ENCODE measurements around the gene EHD4.

The EHD4 gene

DNA sequence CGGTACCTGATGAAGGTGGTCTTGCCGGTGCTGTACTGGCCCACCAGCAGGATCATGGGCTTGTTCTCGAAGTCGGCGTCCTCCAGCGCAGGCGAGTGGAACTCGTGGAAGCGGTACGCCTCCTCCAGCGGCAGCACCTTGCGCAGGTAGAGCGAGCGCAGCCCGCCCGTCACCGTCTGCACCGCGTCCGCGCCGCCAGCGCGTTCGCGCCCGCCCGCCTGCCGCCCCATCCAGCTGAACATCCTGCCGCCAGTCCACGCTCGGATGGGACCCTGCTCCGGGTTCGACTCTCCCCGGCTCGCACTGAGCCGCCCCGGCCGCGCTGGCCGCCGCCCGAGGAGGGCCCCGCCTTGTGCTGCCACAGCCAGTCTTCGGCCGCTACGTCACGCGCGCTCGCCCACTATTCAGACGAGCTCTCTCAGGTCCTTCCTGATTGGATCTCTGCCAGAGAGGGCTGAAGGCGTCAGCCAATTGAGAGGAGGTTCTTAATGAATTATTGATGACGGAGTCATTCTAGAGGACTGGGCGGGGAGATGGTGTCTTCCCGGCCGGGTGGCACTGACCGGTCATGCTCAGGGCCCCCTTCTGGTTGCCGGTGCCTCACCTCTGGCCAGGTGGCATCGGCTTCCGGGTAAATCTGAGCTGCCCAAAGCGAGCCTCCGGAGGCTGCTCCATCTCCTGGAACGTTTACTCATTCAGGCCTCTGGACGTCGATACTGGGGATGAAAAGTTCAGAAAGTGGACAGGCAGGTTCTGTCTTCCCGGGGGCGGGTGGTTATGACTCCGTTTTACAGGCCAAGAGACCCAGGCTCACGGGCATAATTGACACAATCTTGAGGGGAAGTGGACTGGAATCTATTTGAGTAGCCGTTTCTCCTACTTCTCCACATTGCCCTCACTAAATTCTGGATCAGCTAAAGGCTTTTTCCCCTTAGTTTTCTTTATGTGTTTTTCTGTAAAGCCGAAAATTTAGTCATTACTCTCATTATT lies at the start of gene EHD4:
TSS of gene EHD4 (minus strand) at position 305 of the 990 bp plus-strand sequence. CDS start at position 242, 63 bp downstream.
- peak; percentile 88 to 91 for DNase-seq

DNA sequence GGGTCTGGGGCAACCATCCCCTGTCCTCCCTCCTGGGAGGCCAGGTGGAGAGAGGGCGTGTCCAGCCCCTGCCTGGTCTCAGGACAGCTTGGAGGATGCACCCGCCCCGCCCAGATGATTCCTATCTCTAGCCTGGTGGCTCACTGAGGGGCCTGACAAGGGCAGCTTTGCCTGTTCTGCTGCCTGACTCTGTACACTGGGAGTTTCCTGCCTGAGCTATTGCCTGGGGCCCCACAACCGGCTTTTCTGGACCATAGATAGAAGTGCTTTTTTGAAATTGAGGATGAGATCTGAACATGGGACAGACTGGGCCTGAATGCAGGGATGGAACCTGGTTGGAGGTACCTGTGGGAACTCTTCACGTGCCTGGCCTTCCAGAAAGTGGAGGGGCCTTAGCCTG lies 49.2 kb upstream of the EHD4 start:
- DNase-seq, result no peak

DNA sequence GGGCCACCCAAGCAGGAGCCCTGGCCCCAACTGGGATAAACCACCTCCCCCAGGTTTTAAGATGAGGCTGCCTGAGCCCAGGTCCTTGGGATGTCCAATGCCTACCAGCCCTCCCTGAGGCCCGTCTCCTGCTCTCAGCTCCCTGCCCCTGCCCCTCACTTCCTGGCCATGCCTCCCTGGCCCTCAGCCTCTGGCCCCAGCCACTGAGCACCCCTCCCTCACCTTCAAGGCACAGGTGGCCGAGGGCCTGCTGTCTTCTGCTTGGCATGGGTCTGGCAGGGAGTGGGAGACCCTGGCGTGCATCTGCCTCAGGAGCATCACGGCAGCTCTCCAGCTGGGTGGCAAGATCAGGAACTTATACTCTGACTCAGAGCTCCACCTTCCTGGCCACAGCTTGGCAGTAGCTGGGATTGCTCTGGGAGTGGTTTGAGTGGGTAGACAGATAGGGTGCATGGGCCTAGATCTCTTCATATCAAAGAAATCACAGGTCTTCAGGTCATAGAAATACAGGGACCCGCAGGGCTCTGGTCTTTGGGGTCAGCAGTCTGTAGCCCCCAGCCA lies 48.4 kb upstream of the EHD4 start, which contains the start of gene PLA2G4E:
TSS of gene PLA2G4E (minus strand) at position 330 of the 561 bp plus-strand sequence. CDS start at position 318, 12 bp downstream.
- no peak for DNase-seq

- no peak for DNase-seq
Measured at GRCh38 chr15:42018306-42019224, 46.2 kb upstream of the EHD4 start.

- no peak for DNase-seq
Measured at GRCh38 chr15:42016971-42017370, 44.6 kb upstream of the EHD4 start.

DNA sequence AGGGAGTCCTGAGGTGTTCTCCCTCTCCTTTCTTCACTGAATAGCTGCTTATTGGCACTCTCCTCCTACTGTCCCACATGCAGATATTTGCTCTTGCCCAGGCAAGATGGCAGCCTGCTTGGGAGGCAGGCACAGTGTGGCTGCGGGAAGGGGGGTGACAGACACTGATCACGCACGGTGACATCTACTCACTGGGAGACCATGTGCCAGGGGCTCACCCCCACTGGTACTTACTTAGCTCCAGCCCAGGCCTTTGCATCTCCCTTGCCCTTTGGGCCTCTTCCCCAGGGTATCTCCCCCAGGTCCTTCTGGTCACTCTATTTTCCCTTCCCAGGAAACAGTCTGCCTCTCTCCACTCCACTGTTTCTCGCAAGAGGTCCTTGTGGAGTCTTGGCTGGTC lies 42.0 kb upstream of the EHD4 start:
- DNase-seq, result no peak

DNA sequence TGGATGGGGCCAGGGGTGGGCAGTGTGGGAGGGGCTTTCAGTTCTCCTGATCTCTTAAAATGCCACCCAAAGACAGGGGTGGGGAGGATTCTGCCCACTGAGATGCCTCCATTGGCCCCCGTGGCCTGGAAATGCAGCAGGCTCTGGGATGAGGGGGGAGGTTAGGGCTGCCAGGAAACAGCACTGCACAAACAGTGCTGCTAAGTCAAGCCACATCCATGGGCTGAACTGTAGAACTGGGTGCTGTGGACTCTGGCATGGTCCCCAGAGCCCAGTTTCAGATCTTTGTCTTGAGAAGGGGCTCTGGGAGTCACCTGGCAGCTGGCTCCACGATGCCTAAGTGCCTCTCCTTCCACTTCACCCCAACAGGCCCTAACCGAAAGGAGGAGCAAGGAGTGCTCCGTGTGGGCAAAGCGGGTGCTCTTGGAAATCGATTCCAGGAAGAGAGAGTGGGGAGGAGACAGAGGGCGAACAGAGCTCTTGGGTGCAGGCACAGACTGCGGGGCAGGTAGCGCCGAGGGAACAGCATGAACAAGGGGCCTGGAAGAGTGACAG lies 40.6 kb upstream of the EHD4 start:
- no peak for DNase-seq

DNA sequence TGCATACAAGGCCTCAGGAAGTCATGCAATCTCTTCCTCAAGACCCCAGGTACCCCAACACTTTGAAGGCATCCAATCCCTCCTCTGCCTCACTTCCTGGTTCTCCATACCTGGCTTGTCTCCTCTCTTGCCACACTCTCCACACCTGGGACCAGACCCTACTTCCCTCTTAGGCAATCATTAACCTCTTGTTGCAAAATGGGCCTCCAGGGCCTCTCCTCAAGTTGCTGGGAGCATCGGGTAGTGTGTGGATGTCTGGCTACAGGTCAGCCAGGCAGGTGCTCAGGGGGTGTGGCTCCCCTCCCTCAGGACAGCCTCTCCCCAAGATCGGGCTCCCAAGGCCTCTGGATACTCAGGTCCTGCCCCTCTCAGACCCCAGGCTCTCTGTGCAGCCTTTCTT lies 39.9 kb upstream of the EHD4 start:
- DNase-seq, result no peak

DNA sequence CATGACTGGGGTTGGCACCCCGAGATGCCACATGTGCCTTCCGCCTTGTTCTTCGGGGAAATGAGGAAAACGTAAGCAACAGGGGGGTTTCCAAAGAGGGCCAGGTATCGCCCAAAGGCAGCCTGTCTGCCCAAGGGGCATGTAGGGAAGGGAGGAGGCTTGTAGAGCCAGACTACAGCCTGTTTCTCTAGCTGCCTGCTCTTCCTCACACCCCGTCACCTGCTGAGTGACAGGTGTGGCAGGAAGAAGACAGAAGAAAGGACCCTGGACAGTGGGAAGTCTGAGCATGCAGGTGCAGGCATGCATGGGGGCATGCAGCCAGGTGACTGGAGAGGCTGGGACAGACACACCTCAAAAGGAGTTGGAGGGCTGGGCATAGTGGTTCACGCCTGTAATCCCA lies 38.7 kb upstream of the EHD4 start:
- no peak for DNase-seq

- DNase-seq, result no peak
Measured at GRCh38 chr15:42010434-42010833, 38.1 kb upstream of the EHD4 start.

DNA sequence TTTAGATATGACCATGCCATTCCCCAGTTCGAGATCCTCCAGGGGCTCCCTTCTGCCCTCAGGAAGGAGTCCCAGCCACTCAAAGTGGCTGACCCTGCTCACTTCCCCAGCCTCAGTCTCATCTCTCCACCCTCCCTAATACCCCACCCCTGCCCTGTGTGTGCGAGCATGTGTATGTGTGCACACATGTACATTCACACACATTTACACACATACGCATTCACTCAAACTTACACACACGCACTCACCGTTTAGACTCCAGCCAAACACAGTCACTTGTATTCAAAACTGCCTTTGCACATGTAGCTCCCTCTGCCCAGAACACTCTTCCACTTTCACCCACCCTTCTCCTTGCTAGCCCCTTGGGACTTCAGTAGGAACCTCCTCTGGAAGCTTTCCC lies 37.1 kb upstream of the EHD4 start:
- no peak for DNase-seq

GRCh38 chr15:42009022-42009421 lies 36.7 kb upstream of the EHD4 start:
- no peak for DNase-seq

DNA sequence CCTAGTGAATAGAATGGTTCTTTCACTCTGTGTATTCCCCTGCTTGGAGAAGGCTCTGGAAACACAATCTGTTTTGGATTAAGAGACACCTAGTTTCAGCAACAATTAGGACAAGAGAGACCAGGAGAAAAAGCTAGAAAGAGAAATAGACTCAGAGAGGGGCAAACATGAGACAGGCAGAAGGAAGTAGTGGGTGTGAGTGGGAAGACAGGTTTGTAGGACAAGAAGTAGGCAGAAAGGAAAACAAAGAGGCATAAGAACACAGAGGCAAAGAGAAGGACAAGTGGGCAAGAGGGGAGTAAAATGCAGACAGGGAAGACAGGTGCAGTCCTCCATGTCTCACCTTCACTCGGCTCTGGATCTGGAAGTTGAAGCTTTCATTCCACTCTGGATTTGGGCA lies 35.0 kb upstream of the EHD4 start:
- DNase-seq, result no peak

- DNase-seq, result no peak
Measured at GRCh38 chr15:42002333-42002732, 30.0 kb upstream of the EHD4 start.

GRCh38 chr15:42001236-42001635 lies 28.9 kb upstream of the EHD4 start:
- DNase-seq, result no peak

GRCh38 chr15:41999290-42000285 lies 27.2 kb upstream of the EHD4 start:
- no peak for DNase-seq

DNA sequence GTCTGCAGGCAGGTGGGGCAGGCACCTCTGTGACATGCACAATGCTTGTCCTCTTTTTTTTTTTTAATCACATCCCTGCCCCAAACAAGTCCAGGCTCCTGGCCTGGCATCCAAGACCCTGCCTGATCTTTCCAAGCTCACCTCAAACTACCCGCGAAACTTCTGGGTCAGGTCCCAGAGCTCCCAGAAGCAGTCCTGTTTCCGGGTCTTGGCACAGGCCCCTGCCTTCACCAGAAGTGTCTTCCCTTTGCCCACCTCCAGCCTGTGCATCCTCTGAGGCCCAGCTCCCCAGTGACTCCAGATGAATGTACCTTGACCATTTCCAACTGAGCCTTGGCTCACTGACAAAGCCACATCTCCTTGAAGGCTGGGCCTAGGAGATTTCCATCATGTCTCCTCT lies 25.5 kb upstream of the EHD4 start:
- DNase-seq, result no peak

GRCh38 chr15:41996921-41997592 lies 24.7 kb upstream of the EHD4 start:
- DNase-seq, result no peak

DNA sequence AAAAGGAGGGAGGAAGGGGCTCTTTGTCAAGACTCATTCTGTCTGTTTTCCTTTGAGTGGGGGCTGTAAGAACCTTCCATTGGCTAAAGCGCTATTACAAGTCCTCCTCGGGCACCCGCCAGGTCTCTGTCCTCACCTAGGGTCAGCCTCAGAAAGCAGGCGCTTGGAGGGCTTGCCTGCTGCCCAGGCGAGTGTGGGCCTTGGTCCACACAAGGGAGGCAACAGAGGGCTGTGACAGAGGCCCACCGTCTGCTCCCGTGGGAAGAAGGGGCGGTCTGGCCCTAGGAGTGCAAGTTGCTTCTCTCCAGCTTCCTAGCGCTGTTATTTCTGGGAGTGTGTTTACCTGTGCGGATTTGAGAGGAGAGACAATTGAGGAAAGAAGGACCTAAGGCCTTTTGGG lies 24.0 kb upstream of the EHD4 start:
- no peak for DNase-seq

- DNase-seq, result no peak
Measured at GRCh38 chr15:41995476-41995855, 23.1 kb upstream of the EHD4 start.

Data from stimulated activated CD4-positive, alpha-beta T cell treated with anti-CD3 and anti-CD28 coated beads, Interleukin-2, amount 100 ng/mL, for 48 hours (primary cell).